GM21723 (cell line): Measurements from ENCODE around the gene EPYC.
"Not testable (repeated sequence)": the region's sequence is repeated elsewhere in the genome, so short reads cannot be mapped to it uniquely, and the experiment has no call there.

ENCODE experiments used
- ATAC-seq: cut with Tn5 transposase; IDR thresholded peaks from one replicate; pipeline ENCODE4 v1.9.1; 2021; ENCODE audit warnings: mild to moderate bottlenecking, moderate library complexity; ENCODE audit not compliant: unreplicated experiment

EPYC gene

GRCh38 chr12:90991952-90992465, 12.8 kb downstream of the EPYC start:
- no peak for ATAC-seq

- ATAC-seq = no peak
Observed at GRCh38 chr12:90990611-90991010, 14.2 kb downstream of the EPYC start.

DNA sequence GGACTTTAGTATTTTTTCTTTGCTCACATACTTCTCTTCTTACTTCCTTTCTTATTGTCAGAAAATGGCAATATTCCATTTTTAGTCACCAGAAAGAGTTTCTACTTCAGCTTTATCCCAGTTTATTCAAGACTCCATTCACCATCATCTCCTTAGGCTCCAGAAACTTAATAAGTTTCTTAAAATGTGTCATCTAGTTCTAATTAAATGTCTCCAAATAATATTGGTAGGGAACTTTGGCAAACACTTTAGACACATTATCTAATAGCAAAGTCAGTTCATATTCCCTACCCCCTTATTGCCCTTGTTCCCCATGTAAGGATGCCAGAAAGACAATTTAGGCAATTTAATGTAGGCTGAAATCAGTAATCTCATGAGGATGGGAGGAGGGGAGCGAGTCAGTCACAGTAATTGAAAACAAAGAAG, 15.1 kb downstream of the EPYC start:
- ATAC-seq = no peak

DNA sequence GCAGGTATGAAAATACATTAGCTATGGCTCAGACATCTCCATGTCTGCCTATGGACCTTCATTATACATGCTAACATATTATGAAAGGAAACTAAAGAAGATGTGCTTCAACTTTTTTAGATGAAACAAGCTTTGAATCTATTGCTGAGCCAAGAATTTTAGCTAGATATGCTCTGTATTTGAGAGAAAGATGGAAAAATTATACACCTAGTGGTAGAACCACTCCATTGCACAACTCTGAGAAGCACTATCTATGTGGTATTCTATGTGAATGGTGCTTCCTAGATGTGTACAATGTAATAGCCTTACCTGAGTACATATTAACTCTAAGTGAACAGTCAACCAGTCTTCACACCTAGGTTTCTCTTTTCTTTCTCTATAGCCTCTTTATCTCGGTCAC, 17.3 kb downstream of the EPYC start:
- ATAC-seq = no peak

DNA sequence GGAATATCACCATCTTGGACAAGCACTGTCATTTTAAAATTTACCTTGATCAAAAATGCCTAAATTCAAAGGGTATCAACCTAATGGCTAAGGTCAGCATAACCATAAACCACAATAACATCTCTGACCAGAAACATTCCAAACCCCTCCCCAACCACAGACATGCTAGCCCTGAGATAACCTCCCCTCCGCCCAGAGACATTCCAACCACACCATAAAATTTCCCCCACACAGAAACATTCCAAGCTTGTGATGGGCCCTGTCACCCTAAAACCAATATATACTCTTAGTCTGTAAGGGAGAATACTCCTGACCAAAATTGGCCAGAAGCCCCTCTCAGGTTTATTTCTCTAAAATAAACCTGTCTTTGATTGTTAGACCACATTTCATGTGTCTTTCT, 17.7 kb downstream of the EPYC start:
- ATAC-seq = no peak

GRCh38 chr12:90985331-90985730, 19.4 kb downstream of the EPYC start:
- ATAC-seq = not testable (repeated sequence)

- no peak for ATAC-seq
Observed at GRCh38 chr12:90984114-90984513, 20.7 kb downstream of the EPYC start.

DNA sequence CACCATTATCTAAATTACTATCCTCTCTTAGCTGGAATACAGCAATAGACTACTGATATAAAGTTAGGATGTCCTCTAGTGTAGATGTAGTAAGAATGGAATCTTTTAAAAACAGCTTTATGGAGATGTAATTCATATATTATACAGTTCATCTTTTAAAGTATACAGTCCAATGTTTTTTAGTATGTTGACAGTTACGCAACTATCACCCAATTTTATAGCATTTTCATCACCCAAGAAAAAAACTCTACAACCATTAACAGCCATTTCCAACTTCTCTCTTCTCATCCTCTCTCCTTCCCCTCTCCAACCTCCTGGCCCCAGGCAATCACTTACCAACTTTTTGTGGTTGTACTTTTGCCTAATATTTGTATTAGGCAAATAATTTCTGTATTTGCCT, 22.6 kb downstream of the EPYC start:
- no peak for ATAC-seq

GRCh38 chr12:90979951-90980350, 24.8 kb downstream of the EPYC start:
- no peak for ATAC-seq

DNA sequence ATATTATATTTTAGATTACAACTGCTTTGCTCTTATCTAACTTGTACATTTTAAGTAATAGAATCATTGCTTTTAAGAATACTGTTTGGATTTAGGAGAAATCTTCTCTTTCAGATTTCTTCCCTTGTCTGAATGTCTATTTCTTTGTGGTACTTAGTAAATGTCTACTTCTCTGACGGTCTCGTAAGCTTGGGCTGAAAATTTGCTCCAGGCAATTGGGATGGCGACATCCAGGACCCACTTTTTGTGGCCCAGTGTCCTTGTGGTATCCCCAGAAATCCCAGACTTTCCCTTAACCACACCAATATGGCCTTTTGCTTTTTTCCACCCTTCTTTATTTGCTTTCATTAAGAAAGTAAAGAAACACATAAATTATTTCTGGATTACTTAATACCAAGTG, 25.8 kb downstream of the EPYC start:
- ATAC-seq = no peak

DNA sequence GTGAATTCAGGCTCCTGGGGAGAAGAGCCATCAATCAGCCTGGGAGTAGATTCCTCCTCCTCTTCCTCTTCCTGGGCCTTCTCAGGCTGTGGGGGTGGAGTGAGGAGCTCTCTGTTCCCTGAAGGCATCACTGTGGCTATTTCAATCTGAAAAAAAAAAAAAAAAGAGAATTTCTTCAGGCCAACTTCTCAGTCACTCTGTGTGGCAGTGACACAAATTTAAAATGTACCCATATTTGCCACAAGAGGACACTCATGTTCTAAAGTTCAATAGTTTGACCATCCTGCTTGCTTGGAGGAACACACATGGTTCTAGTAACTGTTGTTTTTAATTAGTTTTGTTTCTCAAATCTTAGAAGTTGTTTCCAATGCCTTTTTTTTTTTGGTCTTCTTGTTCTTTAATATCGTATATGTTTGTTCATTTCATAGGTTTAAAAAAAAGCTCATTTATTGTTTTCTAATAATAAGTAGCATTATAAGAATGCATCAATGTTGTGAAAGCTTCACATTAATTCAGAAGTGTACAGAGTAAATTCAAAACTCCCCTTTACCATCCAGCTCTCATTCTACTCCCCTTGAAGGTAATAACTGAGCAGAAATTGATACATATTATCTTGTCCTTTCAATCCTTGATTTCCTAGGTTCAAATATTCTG, 26.5 kb downstream of the EPYC start:
- peak; percentile 96 for ATAC-seq

- no peak for ATAC-seq
Observed at GRCh38 chr12:90977224-90977623, 27.5 kb downstream of the EPYC start.

- ATAC-seq = no peak
Observed at GRCh38 chr12:90974286-90974685, 30.5 kb downstream of the EPYC start.

GRCh38 chr12:90972226-90972625, 32.5 kb downstream of the EPYC start:
- ATAC-seq = no peak

DNA sequence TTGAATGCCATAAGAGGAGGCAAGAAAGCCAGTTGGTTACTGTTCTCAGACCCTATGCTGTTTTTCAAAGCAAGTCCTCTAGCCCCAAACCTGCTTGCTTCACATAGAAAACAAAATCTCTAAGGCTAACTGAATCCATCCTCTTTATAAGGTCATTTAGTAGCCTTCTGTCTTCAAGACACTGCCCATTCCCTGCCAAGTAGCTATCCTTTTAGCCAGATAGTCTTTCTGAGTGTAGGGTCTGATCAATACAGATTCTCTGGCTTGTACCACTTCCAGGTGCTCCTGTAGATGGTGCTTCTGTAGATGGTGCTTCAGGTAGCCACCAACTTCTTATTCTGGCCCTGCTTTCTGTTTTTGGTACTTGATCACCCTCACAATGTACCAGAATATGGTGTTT, 33.9 kb downstream of the EPYC start:
- ATAC-seq = no peak

DNA sequence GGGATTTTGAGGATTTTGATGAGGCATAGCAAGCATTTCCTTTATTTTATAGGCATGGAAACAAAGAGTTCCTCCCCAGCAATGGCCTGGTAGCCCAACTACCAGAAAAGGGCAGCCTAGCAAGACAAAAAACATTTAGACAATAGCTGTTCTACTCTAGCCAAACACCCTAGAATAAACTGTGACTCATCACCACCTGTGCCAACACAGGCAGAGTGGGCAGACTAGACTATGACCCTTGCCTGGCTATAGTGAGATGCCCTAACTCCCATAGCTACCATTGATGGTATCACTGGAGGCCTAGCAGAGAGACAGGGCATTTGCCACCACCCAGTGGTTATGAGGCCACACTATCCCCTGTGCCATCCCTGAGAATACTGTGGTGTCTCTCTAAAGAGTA, 34.3 kb downstream of the EPYC start:
- ATAC-seq = no peak

DNA sequence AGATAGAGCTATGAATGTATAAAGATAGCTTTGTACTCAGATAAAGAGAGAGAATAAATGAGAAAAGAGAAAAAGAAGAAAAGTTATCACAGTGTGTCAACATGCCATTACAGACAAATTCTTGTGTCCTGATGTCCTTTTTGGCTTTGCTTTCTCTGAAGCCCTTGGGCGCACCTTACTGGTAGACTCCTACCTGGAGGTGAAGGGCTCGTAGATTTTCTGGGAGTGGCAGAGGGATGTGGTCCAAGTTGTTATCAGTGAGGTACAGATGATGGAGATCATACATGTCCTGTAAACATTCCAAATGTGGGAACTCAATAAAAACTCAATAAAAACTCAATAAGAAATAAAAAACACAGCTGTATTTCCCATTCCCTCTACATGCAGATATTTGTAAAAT, 34.9 kb downstream of the EPYC start:
- ATAC-seq = no peak

- ATAC-seq = no peak
Observed at GRCh38 chr12:90969346-90969745, 35.4 kb downstream of the EPYC start.

DNA sequence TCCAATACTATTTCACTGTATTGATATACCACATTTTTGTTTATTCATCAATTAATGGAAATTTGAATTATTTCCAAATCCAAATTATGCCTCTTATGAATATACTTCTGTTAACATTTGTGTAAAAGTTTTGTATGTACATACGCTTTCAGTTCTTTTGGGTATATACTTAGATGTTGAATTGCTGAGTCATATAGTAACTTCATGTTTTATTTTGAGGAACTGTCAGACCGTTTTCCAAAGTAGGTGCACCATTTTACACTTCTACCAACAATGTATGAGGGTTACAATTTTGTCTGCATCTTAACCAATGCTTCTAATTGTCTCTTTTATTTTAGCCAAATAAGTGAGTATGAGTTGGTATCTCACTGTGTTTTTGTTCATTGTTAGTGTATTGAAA, 39.6 kb downstream of the EPYC start:
- ATAC-seq = no peak

GRCh38 chr12:90964616-90965015, 40.2 kb downstream of the EPYC start:
- no peak for ATAC-seq

GRCh38 chr12:90963946-90964345, 40.8 kb downstream of the EPYC start:
- no peak for ATAC-seq

DNA sequence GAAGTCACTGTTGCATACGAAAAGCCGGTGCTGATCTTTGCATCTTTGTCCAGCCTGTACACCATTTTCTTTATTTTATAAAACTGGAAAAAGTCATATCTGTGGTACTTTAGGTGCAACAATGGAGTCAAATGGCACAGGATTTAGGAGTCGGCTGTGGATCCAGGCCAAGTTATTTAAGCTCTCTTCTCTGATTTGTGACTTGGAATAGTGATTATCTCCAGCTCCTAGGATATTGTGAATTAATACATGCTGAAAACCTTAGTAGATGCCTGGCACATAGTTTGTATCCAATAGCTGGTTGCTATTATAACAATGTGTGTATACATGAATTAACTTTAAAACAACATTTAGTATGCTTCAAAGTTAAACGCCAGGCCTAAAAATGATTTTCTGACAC, 43.6 kb downstream of the EPYC start:
- ATAC-seq = no peak

- ATAC-seq = peak; percentile 87
Observed at GRCh38 chr12:90959538-90960139, 45.1 kb downstream of the EPYC start.
